SK-N-SH (cell line): Measurements from ENCODE around the gene KRAS. TPM values are rescaled to one million over a fixed set of nuclear protein-coding genes. Genes with fewer than 3 reads are reported as not detected.

ENCODE experiments used
- CTCF ChIA-PET: fragments of 300-600, 350-600 bp; formaldehyde crosslinking; extraction: SDS; loops from one replicate; lab custom pipeline; 2021; lab: Yijun Ruan, JAX
- POLR2A ChIA-PET: fragments of 350-600 bp; sonication (Branson Sonifier 250); formaldehyde crosslinking; extraction: SDS; loops from one replicate; lab custom pipeline; 2020; ENCODE audit warnings: antibody characterized with exemption, inconsistent platforms; lab: Yijun Ruan, JAX
- DNase-seq: peaks from one replicate; pipeline ENCODE4 v3.0.0; 2012
- H2AFZ ChIP-seq: fragments of 200-600 bp; sonication (generic); 2 replicates; pipeline ENCODE4 v1.8.1; 2016; ENCODE audit warnings: antibody characterized with exemption, mild to moderate bottlenecking, low read depth
- H3F3A ChIP-seq: fragments of 200-600 bp; sonication (generic); replicated peaks from 2 replicates; pipeline ENCODE3; 2016; ENCODE audit warnings: antibody characterized with exemption, mild to moderate bottlenecking; ENCODE audit not compliant: insufficient read depth
- H3K27ac ChIP-seq, 2 experiments: fragments of 200-500 bp in 1 of 2; fragments of 200-600 bp in 1 of 2; sonication (Bioruptor generic) in 1 of 2; sonication (generic), shearing (Covaris generic) in 1 of 2; 2 replicates each; pipeline versions ENCODE4 v1.5.1 to v1.6.1; 2014 to 2016; ENCODE audit warnings: low read depth in 2 of 2, inconsistent platforms in 1 of 2, low read length in 1 of 2, mild to moderate bottlenecking in 1 of 2, mixed read lengths in 1 of 2
- H3K27me3 ChIP-seq: fragments of 200-600 bp; sonication (generic), shearing (Covaris generic); 2 replicates; pipeline ENCODE4 v1.6.1; 2016; ENCODE audit warnings: mixed run types; ENCODE audit not compliant: insufficient read depth
- H3K36me3 ChIP-seq, 2 experiments: fragments of 200-500 bp in 1 of 2; fragments of 200-600 bp in 1 of 2; sonication (Bioruptor generic) in 1 of 2; sonication (generic) in 1 of 2; replicated peaks in 1 of 2; 2 replicates each; pipeline versions ENCODE3 to v1.5.1; 2014 to 2016; ENCODE audit warnings: low read length in 1 of 2, mild to moderate bottlenecking in 1 of 2; ENCODE audit not compliant: insufficient read depth in 2 of 2, control insufficient read depth in 1 of 2
- H3K4me1 ChIP-seq, 2 experiments: fragments of 200-500 bp in 1 of 2; fragments of 200-600 bp in 1 of 2; sonication (Bioruptor generic) in 1 of 2; sonication (generic), shearing (Covaris generic) in 1 of 2; 2 replicates each; pipeline versions ENCODE4 v1.5.1 to v1.6.1; 2014 to 2016; ENCODE audit warnings: low read depth in 1 of 2, low read length in 1 of 2, mixed run types in 1 of 2; ENCODE audit not compliant: insufficient read depth in 2 of 2, control insufficient read depth in 1 of 2
- H3K4me2 ChIP-seq: fragments of 200-600 bp; sonication (generic), shearing (Covaris generic); 2 replicates; pipeline ENCODE4 v1.6.1; 2017; ENCODE audit warnings: mixed run types
- H3K4me3 ChIP-seq, 2 experiments: fragments of 200-500 bp in 1 of 2; fragments of 200-600 bp in 1 of 2; sonication (Bioruptor generic) in 1 of 2; sonication (generic), shearing (Covaris generic) in 1 of 2; 2 replicates each; pipeline versions ENCODE4 v1.5.1 to v1.8.1; 2014 to 2016; ENCODE audit warnings: low read depth in 2 of 2, inconsistent platforms in 1 of 2, low read length in 1 of 2, mild to moderate bottlenecking in 1 of 2, mixed read lengths in 1 of 2, moderate library complexity in 1 of 2
- H3K79me2 ChIP-seq: fragments of 200-600 bp; sonication (generic); 2 replicates; pipeline ENCODE4 v1.8.1; 2017; ENCODE audit warnings: mild to moderate bottlenecking; ENCODE audit not compliant: insufficient read depth
- H3K9ac ChIP-seq: fragments of 200-600 bp; sonication (generic); 2 replicates; pipeline ENCODE4 v1.6.1; 2017; ENCODE audit warnings: mixed run types
- H3K9me2 ChIP-seq: fragments of 200-600 bp; sonication (generic); 2 replicates; pipeline ENCODE4 v1.6.1; 2017; ENCODE audit warnings: mixed run types
- H3K9me3 ChIP-seq: fragments of 200-600 bp; sonication (generic); 2 replicates; pipeline ENCODE4 v1.6.1; 2017; ENCODE audit warnings: mixed run types, mild to moderate bottlenecking, moderate library complexity
- H4K20me1 ChIP-seq: fragments of 200-600 bp; sonication (generic); 2 replicates; pipeline ENCODE4 v1.6.1; 2017; ENCODE audit warnings: mild to moderate bottlenecking, mixed run types; ENCODE audit not compliant: insufficient read depth
- ELF1 ChIP-seq: IDR thresholded peaks from 2 replicates; pipeline ENCODE4 v1.4.0; 2012
- EP300 ChIP-seq, 2 experiments: IDR thresholded peaks; 2 replicates each; pipeline versions ENCODE4 v1.4.0 to v1.6.1; 2012; ENCODE audit warnings: borderline replicate concordance in 1 of 2, low read depth in 1 of 2, low read length in 1 of 2
- FOSL2 ChIP-seq: IDR thresholded peaks from 2 replicates; pipeline ENCODE4 v1.4.0; 2012; ENCODE audit warnings: low read depth, mild to moderate bottlenecking, moderate library complexity, borderline replicate concordance
- FOXM1 ChIP-seq: IDR thresholded peaks from 2 replicates; pipeline ENCODE4 v1.4.0; 2012; ENCODE audit warnings: low read depth, mild to moderate bottlenecking
- JUND ChIP-seq: IDR thresholded peaks from 2 replicates; pipeline ENCODE4 v1.4.0; 2012
- MEF2A ChIP-seq: IDR thresholded peaks from 2 replicates; pipeline ENCODE4 v1.4.0; 2012; ENCODE audit warnings: low read depth, borderline replicate concordance
- MXI1 ChIP-seq: IDR thresholded peaks from 2 replicates; pipeline ENCODE4 v1.6.1; 2012; ENCODE audit warnings: mild to moderate bottlenecking, low read depth, low read length, improper control_type of control experiment
- NFIC ChIP-seq: IDR thresholded peaks from 2 replicates; pipeline ENCODE4 v1.4.0; 2012; ENCODE audit warnings: borderline replicate concordance
- PBX3 ChIP-seq: IDR thresholded peaks from 2 replicates; pipeline ENCODE4; 2012
- RAD21 ChIP-seq: IDR thresholded peaks from 2 replicates; pipeline ENCODE4 v1.6.1; 2012; ENCODE audit warnings: mild to moderate bottlenecking, low read length
- RFX5 ChIP-seq: IDR thresholded peaks from 2 replicates; pipeline ENCODE4 v1.6.1; 2012; ENCODE audit warnings: mild to moderate bottlenecking, improper control_type of control experiment, low read length
- RXRA ChIP-seq: IDR thresholded peaks from 2 replicates; pipeline ENCODE4 v1.4.0; 2012; ENCODE audit warnings: low read depth, mild to moderate bottlenecking, borderline replicate concordance
- TCF12 ChIP-seq: IDR thresholded peaks from 2 replicates; pipeline ENCODE4 v1.4.0; 2012
- TEAD4 ChIP-seq: IDR thresholded peaks from 2 replicates; pipeline ENCODE4 v1.4.0; 2012; ENCODE audit warnings: mild to moderate bottlenecking, borderline replicate concordance; ENCODE audit not compliant: insufficient read depth
- WGBS: methylation state at CpG from one replicate; pipeline ENCODE4 v1.1.6; 2017; ENCODE audit warnings: low lambda C conversion rate; 5-methylcytosine and 5-hydroxymethylcytosine counted together
- polyA plus RNA-seq, 3 experiments: library from polyadenylated mRNA; depleted of rRNA; stranded (reverse); fragments of >200 nt; gene quantifications; 2 replicates each; pipeline ENCODE4 v1.2.3, GENCODE V29; 2012
- TF ChIP-seq, protein P1 (sequence below): IDR thresholded peaks from 2 replicates; pipeline ENCODE4 v1.4.0; 2012; ENCODE audit warnings: low read depth, borderline replicate concordance

The KRAS gene
- polyA plus RNA-seq, 1 of the 3 experiments (the other 2 are of a cell fraction) = 8.0 TPM

- no peaks in the 10 kb centered on the region for H3K79me2 ChIP-seq
- H2AFZ ChIP-seq = no peak overlapping the region
- H3K27ac ChIP-seq = no peak overlapping the region
- no peaks in the 10 kb centered on the region for H4K20me1 ChIP-seq
- H3F3A ChIP-seq = peaks cover 5% of the 10 kb centered on the region
- TF ChIP-seq MXI1 = no peak
- no peak for TF ChIP-seq MEF2A
- no peak for TF ChIP-seq TEAD4
- TF ChIP-seq, all 33 proteins: peak for 0
- Histone ChIP-seq H3K36me3 (no peaks in the 10 kb centered on the region), H3K4me2 (no peak overlapping the region), H3K4me1 (peaks cover 0 to 4% of the 10 kb centered on the region in 2 experiments; a peak in 2 of 4 replicates), H3K9me3 (no peaks in the 10 kb centered on the region), H3K9ac (no peak overlapping the region), H3K4me3 (no peak overlapping the region), H3K9me2 (no peaks in the 10 kb centered on the region), H3K27me3 (no peaks in the 10 kb centered on the region)
- 94% methylated on average over 6 of the region's 6 CpGs for WGBS
- ChIA-PET CTCF (no interaction called here), POLR2A (no interaction called here)
- DNase-seq = no peak
Measured at GRCh38 chr12:25278269-25278668, 27.5 kb upstream of the KRAS start.

GRCh38 chr12:25276199-25276937, 25.6 kb upstream of the KRAS start:
- H3K4me1 ChIP-seq = peaks cover 0 to 4% of the 10 kb centered on the region in 2 experiments; a peak in 2 of 4 replicates
- no peaks in the 10 kb centered on the region for H3K9me3 ChIP-seq
- WGBS = 70% methylated on average over 4 of the region's 4 CpGs
- no peaks in the 10 kb centered on the region for H3K9me2 ChIP-seq
- H3K27ac ChIP-seq = peak overlapping the region; percentile 1 to 61; a peak in 3 of 4 replicates
- H4K20me1 ChIP-seq = no peaks in the 10 kb centered on the region
- H3K4me2 ChIP-seq = 0 out of 2 replicates have a peak overlapping the region, but pooled peaks have one; percentile 28
- TF ChIP-seq RAD21 (no peak), JUND (peak; percentile 53), FOXM1 (no peak), ELF1 (no peak), EP300 (IDR thresholded peaks at IDR 0.05; ENCODE audit: borderline replicate concordance in 1 of 2, low read depth in 1 of 2, low read length in 1 of 2) (0 out of 4 replicates have a peak, but pooled peaks of 1 of the 2 experiments have one; percentile 19), FOSL2 (peak; percentile 67; the same call in 1 of the 2 replicates), TCF12 (peak; percentile 52), PBX3 (peak; percentile 38; the same call in 1 of the 2 replicates), RFX5 (no peak), RXRA (peak; percentile 37; the same call in 1 of the 2 replicates), NFIC (peak; percentile 93)
- TF ChIP-seq, protein P1, sequence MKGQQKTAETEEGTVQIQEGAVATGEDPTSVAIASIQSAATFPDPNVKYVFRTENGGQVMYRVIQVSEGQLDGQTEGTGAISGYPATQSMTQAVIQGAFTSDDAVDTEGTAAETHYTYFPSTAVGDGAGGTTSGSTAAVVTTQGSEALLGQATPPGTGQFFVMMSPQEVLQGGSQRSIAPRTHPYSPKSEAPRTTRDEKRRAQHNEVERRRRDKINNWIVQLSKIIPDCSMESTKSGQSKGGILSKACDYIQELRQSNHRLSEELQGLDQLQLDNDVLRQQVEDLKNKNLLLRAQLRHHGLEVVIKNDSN = peak; percentile 16; the same call in 1 of the 2 replicates
- TF ChIP-seq, all 33 proteins: peak for 8
- POLR2A ChIA-PET = no interaction called here
- H3K79me2 ChIP-seq = no peaks in the 10 kb centered on the region
- no peak overlapping the region for H3K9ac ChIP-seq
- H2AFZ ChIP-seq = no peak overlapping the region
- CTCF ChIA-PET = interaction anchor here (0.8 kb wide), 1 partner anchor 111 kb away, joined by 3 read pairs; no protein-coding TSS in a partner anchor
- H3K36me3 ChIP-seq = no peaks in the 10 kb centered on the region
- H3K4me3 ChIP-seq = no peak overlapping the region
- DNase-seq = peak; percentile 7
- H3K27me3 ChIP-seq = no peaks in the 10 kb centered on the region
- H3F3A ChIP-seq = peaks cover 5% of the 10 kb centered on the region
